Activated naive CD4-positive, alpha-beta T cell treated with anti-CD3 and anti-CD28 coated beads, Interleukin-2, amount 10 ng/mL, durations not matched to agents 7 days and 5 days (primary cell): Measurements from ENCODE around the gene RPUSD4.

Experiments used
- CTCF ChIA-PET: fragments of 350-600 bp; sonication (Branson Sonifier 250); formaldehyde crosslinking; loops from one replicate; lab custom pipeline; 2021; ENCODE audit warnings: antibody characterized with exemption; lab: Charles Lee
- DNase-seq: peaks from one replicate; pipeline ENCODE4 v3.0.0-alpha.2; 2020
- H3K27ac Mint-ChIP-seq: one replicate; pipeline ENCODE4 v1.8.0; 2021; ENCODE audit warnings: mild to moderate bottlenecking, moderate library complexity, mixed read lengths
- H3K27me3 Mint-ChIP-seq: one replicate; pipeline ENCODE4 v1.8.0; 2021; ENCODE audit warnings: mild to moderate bottlenecking, mixed read lengths
- H3K36me3 Mint-ChIP-seq: one replicate; pipeline ENCODE4 v1.8.0; 2021; ENCODE audit warnings: mixed read lengths
- H3K4me1 Mint-ChIP-seq: one replicate; pipeline ENCODE4 v1.8.0; 2021; ENCODE audit warnings: mixed read lengths
- H3K4me3 Mint-ChIP-seq: one replicate; pipeline ENCODE4 v1.8.0; 2021; ENCODE audit warnings: mild to moderate bottlenecking, moderate library complexity, mixed read lengths
- H3K9me3 Mint-ChIP-seq: one replicate; pipeline ENCODE4 v1.8.0; 2021; ENCODE audit warnings: mixed read lengths

The RPUSD4 gene

GRCh38 chr11:126185259-126186024 is 26.0 kb downstream of the RPUSD4 start:
- CTCF ChIA-PET: no interaction called here
- peaks cover 41% of the 10 kb centered on the region for H3K4me1 Mint-ChIP-seq
- no peaks in the 10 kb centered on the region for H3K36me3 Mint-ChIP-seq
- no peak overlapping the region for H3K4me3 Mint-ChIP-seq
- peaks cover 6% of the 10 kb centered on the region for H3K27me3 Mint-ChIP-seq
- peaks cover 3% of the 10 kb centered on the region for H3K9me3 Mint-ChIP-seq
- DNase-seq: no peak
- H3K27ac Mint-ChIP-seq: no peak overlapping the region

GRCh38 chr11:126182787-126183445 is 28.5 kb downstream of the RPUSD4 start:
- Mint-ChIP-seq H3K4me3 (no peak overlapping the region), H3K27ac (no peak overlapping the region), H3K9me3 (peaks cover 6% of the 10 kb centered on the region), H3K27me3 (peaks cover 6% of the 10 kb centered on the region), H3K4me1 (peaks cover 32% of the 10 kb centered on the region), H3K36me3 (no peaks in the 10 kb centered on the region)
- CTCF ChIA-PET: interaction anchor here (0.6 to 1.8 kb wide), 3 partner anchors 11 to 242 kb away, joined by 3 to 5 read pairs (median 3); no protein-coding TSS in a partner anchor
- no peak for DNase-seq

GRCh38 chr11:126181939-126182730 is 29.3 kb downstream of the RPUSD4 start:
- no peak for DNase-seq
- H3K4me3 Mint-ChIP-seq: no peak overlapping the region
- no peak overlapping the region for H3K27ac Mint-ChIP-seq
- CTCF ChIA-PET: interaction anchor here (1.9 kb wide), 1 partner anchor 12 kb away, joined by 5 read pairs; no protein-coding TSS in a partner anchor
- no peaks in the 10 kb centered on the region for H3K36me3 Mint-ChIP-seq
- peaks cover 6% of the 10 kb centered on the region for H3K27me3 Mint-ChIP-seq
- peaks cover 32% of the 10 kb centered on the region for H3K4me1 Mint-ChIP-seq
- peaks cover 6% of the 10 kb centered on the region for H3K9me3 Mint-ChIP-seq

- Mint-ChIP-seq H3K27ac (no peak overlapping the region), H3K9me3 (peaks cover 6% of the 10 kb centered on the region), H3K4me1 (peaks cover 9% of the 10 kb centered on the region), H3K36me3 (no peaks in the 10 kb centered on the region), H3K4me3 (no peak overlapping the region), H3K27me3 (peaks cover 14% of the 10 kb centered on the region)
- DNase-seq: no peak
- CTCF ChIA-PET: no interaction called here
Measured at GRCh38 chr11:126176853-126177470, 34.5 kb downstream of the RPUSD4 start.

- Mint-ChIP-seq H3K9me3 (peaks cover 3% of the 10 kb centered on the region), H3K4me3 (no peak overlapping the region), H3K27me3 (peaks cover 18% of the 10 kb centered on the region), H3K36me3 (no peaks in the 10 kb centered on the region), H3K4me1 (peaks cover 2% of the 10 kb centered on the region), H3K27ac (no peak overlapping the region)
- DNase-seq: no peak
- CTCF ChIA-PET: interaction anchor here (0.7 kb wide), 1 partner anchor 235 kb away, joined by 5 read pairs; no protein-coding TSS in a partner anchor
Measured at GRCh38 chr11:126175393-126175792, 36.1 kb downstream of the RPUSD4 start.

- DNase-seq: no peak
- H3K27ac Mint-ChIP-seq: no peak overlapping the region
- H3K36me3 Mint-ChIP-seq: no peaks in the 10 kb centered on the region
- H3K27me3 Mint-ChIP-seq: peaks cover 23% of the 10 kb centered on the region
- H3K4me1 Mint-ChIP-seq: peaks cover 2% of the 10 kb centered on the region
- CTCF ChIA-PET: interaction anchor here (0.7 kb wide), 1 partner anchor 234 kb away, joined by 5 read pairs; no protein-coding TSS in a partner anchor
- no peak overlapping the region for H3K4me3 Mint-ChIP-seq
- H3K9me3 Mint-ChIP-seq: no peaks in the 10 kb centered on the region
Measured at GRCh38 chr11:126174816-126175215, 36.6 kb downstream of the RPUSD4 start.

GRCh38 chr11:126173257-126173656 is 38.2 kb downstream of the RPUSD4 start:
- no peak for DNase-seq
- H3K4me1 Mint-ChIP-seq: peaks cover 2% of the 10 kb centered on the region
- peaks cover 26% of the 10 kb centered on the region for H3K27me3 Mint-ChIP-seq
- H3K27ac Mint-ChIP-seq: no peak overlapping the region
- no peak overlapping the region for H3K4me3 Mint-ChIP-seq
- CTCF ChIA-PET: no interaction called here
- H3K9me3 Mint-ChIP-seq: no peaks in the 10 kb centered on the region
- no peaks in the 10 kb centered on the region for H3K36me3 Mint-ChIP-seq

GRCh38 chr11:126172596-126173038 is 38.8 kb downstream of the RPUSD4 start:
- Mint-ChIP-seq H3K9me3 (no peaks in the 10 kb centered on the region), H3K36me3 (no peaks in the 10 kb centered on the region), H3K4me1 (peaks cover 2% of the 10 kb centered on the region), H3K27ac (no peak overlapping the region), H3K4me3 (no peak overlapping the region), H3K27me3 (peaks cover 29% of the 10 kb centered on the region)
- CTCF ChIA-PET: no interaction called here
- no peak for DNase-seq

GRCh38 chr11:126169291-126169690 is 42.2 kb downstream of the RPUSD4 start:
- Mint-ChIP-seq H3K27ac (no peak overlapping the region), H3K4me1 (peaks cover 5% of the 10 kb centered on the region), H3K27me3 (peaks cover 53% of the 10 kb centered on the region), H3K9me3 (no peaks in the 10 kb centered on the region), H3K4me3 (no peak overlapping the region), H3K36me3 (no peaks in the 10 kb centered on the region)
- DNase-seq: no peak
- CTCF ChIA-PET: no interaction called here

GRCh38 chr11:126167488-126167887 is 44.0 kb downstream of the RPUSD4 start:
- CTCF ChIA-PET: no interaction called here
- Mint-ChIP-seq H3K9me3 (no peaks in the 10 kb centered on the region), H3K36me3 (no peaks in the 10 kb centered on the region), H3K4me1 (peaks cover 16% of the 10 kb centered on the region), H3K27ac (no peak overlapping the region), H3K27me3 (peaks cover 44% of the 10 kb centered on the region), H3K4me3 (no peak overlapping the region)
- DNase-seq: no peak

GRCh38 chr11:126166413-126166812 is 45.0 kb downstream of the RPUSD4 start:
- H3K36me3 Mint-ChIP-seq: no peaks in the 10 kb centered on the region
- H3K27me3 Mint-ChIP-seq: peaks cover 35% of the 10 kb centered on the region
- peaks cover 18% of the 10 kb centered on the region for H3K4me1 Mint-ChIP-seq
- CTCF ChIA-PET: no interaction called here
- DNase-seq: no peak
- no peak overlapping the region for H3K27ac Mint-ChIP-seq
- H3K9me3 Mint-ChIP-seq: no peaks in the 10 kb centered on the region
- H3K4me3 Mint-ChIP-seq: no peak overlapping the region

GRCh38 chr11:126165757-126166156 is 45.7 kb downstream of the RPUSD4 start:
- Mint-ChIP-seq H3K9me3 (no peaks in the 10 kb centered on the region), H3K36me3 (no peaks in the 10 kb centered on the region), H3K27ac (no peak overlapping the region), H3K4me3 (no peak overlapping the region), H3K27me3 (peaks cover 35% of the 10 kb centered on the region), H3K4me1 (peaks cover 18% of the 10 kb centered on the region)
- DNase-seq: no peak
- CTCF ChIA-PET: no interaction called here

GRCh38 chr11:126165311-126165720 is 46.1 kb downstream of the RPUSD4 start:
- CTCF ChIA-PET: no interaction called here

GRCh38 chr11:126164781-126165180 is 46.7 kb downstream of the RPUSD4 start:
- Mint-ChIP-seq H3K9me3 (no peaks in the 10 kb centered on the region), H3K36me3 (no peaks in the 10 kb centered on the region), H3K27ac (no peak overlapping the region), H3K27me3 (peaks cover 29% of the 10 kb centered on the region), H3K4me1 (peaks cover 18% of the 10 kb centered on the region), H3K4me3 (no peak overlapping the region)
- no peak for DNase-seq
- CTCF ChIA-PET: no interaction called here

More at GRCh38 chr11:126165311-126165720, 46.1 kb downstream of the RPUSD4 start:
- Mint-ChIP-seq H3K27ac (no peak overlapping the region), H3K27me3 (peaks cover 35% of the 10 kb centered on the region), H3K36me3 (no peaks in the 10 kb centered on the region), H3K4me1 (peaks cover 18% of the 10 kb centered on the region), H3K9me3 (no peaks in the 10 kb centered on the region), H3K4me3 (no peak overlapping the region)
- no peak for DNase-seq
